Measurements from ENCODE around the gene ST6GALNAC3.

GRCh38 chr1:76161451-76161850 lies 86.9 kb downstream of the ST6GALNAC3 start:
- TF ChIP-seq CTCF (IDR thresholded peaks at IDR 0.05) (no peak), ZFX (IDR thresholded peaks at IDR 0.05; ENCODE audit: borderline replicate concordance) (no peak)

All from 22Rv1 (cell line).